ENCODE measurements around the gene NAV2.

The NAV2 gene

DNA sequence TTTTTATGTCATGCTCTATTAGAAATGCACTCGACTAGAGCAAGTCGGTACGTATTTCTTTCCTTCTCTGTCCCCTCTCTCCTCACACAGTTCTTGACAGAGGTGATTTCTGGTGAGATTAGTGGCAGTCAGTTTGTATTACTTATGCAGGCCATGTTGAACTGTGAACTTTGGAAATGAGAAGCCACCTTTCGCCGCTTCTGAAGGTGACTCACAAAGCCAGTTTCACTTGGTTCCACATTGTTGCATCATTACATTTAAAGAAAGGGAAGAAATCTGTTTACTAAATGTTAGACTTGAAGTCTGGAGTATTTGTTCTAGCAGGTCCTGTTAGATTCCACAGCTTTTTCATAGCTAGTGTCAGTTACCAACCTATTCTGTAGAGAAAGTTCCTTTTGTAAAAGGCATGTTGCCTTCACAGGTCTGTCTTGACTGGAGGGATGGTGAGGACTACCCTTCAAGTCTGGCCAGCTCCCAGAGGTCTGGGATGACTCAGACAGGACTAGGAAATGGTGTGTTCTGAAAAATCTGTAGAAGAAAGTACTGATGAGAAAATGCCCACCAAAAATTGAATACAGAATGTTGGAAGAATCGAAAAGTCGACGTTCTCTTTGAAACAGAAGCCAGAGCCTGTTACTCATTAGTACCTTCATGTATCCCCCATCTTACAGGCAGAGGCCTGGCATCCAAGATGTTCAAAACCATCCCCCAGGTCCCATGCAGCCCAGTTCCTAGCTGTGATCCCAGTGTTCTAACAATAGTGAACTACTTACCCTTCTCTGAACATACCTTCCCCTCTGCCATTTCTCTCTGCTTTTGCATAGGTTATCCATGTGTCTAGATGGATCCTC lies 266.3 kb downstream of the NAV2 start:
- Histone ChIP-seq H3K27ac (ENCODE audit: insufficient read depth in 1 of 2, low read depth in 1 of 2, low read length in 2 of 2, poor library complexity in 1 of 2, severe bottlenecking in 2 of 2) (peak overlapping the region in 1 of 2 experiments; percentile 46), H3K9me3 (ENCODE audit: control extremely low read depth in 1 of 5, control insufficient read depth in 4 of 5, insufficient read depth in 2 of 5, low read depth in 1 of 5, low read length in 4 of 5) (no peaks in the 10 kb centered on the region), H3K27me3 (replicated peaks in 2 of 5; ENCODE audit: control insufficient read depth in 4 of 5, insufficient read depth in 5 of 5, low read length in 4 of 5) (peaks cover 0 to 3% (median 0%) of the 10 kb centered on the region in 5 experiments), H3K36me3 (ENCODE audit: control insufficient read depth in 4 of 4, insufficient read depth in 4 of 4, low read length in 3 of 4) (no peaks in the 10 kb centered on the region), H3K4me1 (ENCODE audit: control extremely low read depth in 1 of 4, control insufficient read depth in 4 of 4, insufficient read depth in 4 of 4, low read length in 3 of 4) (no peaks in the 10 kb centered on the region), H3K4me3 (ENCODE audit: control insufficient read depth in 1 of 7, extremely low read depth in 1 of 7, insufficient read depth in 4 of 7, low read depth in 2 of 7, low read length in 6 of 7) (no peak overlapping the region)
- ChIA-PET POLR2A (interaction anchor here (1.1 kb wide), 1 partner anchor 30 kb away, joined by 3 read pairs; no protein-coding TSS in a partner anchor), CTCF (no interaction called here)
- WGBS (ENCODE audit: insufficient coverage): 92% methylated on average over 5 of the region's 8 CpGs
- DNase-seq: no peak

DNA sequence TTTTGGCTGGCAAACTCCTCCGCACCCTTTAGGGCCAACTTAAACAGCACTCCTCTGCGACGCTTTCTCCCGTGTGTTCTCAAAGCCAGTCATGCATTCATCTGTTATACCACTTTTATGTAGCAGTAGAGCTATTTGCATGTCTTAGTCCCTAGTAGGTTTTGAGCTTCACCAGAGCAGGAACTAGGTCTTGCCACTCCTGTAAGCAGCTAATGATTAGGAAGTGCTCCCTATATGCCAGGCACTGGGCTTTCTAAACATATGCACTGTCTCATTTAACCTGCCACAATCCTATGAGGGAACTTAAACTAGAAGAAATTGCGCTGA lies 266.8 kb downstream of the NAV2 start:
- H3K27me3 ChIP-seq (replicated peaks in 2 of 5; ENCODE audit: control insufficient read depth in 4 of 5, insufficient read depth in 5 of 5, low read length in 4 of 5): peaks cover 0 to 3% (median 0%) of the 10 kb centered on the region in 5 experiments
- no peak overlapping the region for H3K27ac ChIP-seq (ENCODE audit: insufficient read depth in 1 of 2, low read depth in 1 of 2, low read length in 2 of 2, poor library complexity in 1 of 2, severe bottlenecking in 2 of 2)
- no peaks in the 10 kb centered on the region for H3K4me1 ChIP-seq (ENCODE audit: control extremely low read depth in 1 of 4, control insufficient read depth in 4 of 4, insufficient read depth in 4 of 4, low read length in 3 of 4)
- ChIA-PET CTCF (interaction anchor here (1.2 kb wide), 1 partner anchor 27 kb away, joined by 3 read pairs; no protein-coding TSS in a partner anchor), POLR2A (interaction anchor here (1.1 kb wide), 1 partner anchor 30 kb away, joined by 3 read pairs; no protein-coding TSS in a partner anchor)
- no peak overlapping the region for H3K4me3 ChIP-seq (ENCODE audit: control insufficient read depth in 1 of 7, extremely low read depth in 1 of 7, insufficient read depth in 4 of 7, low read depth in 2 of 7, low read length in 6 of 7)
- H3K9me3 ChIP-seq (ENCODE audit: control extremely low read depth in 1 of 5, control insufficient read depth in 4 of 5, insufficient read depth in 2 of 5, low read depth in 1 of 5, low read length in 4 of 5): no peaks in the 10 kb centered on the region
- 97% methylated on average over 5 of the region's 5 CpGs for WGBS (ENCODE audit: insufficient coverage)
- DNase-seq: no peak
- H3K36me3 ChIP-seq (ENCODE audit: control insufficient read depth in 4 of 4, insufficient read depth in 4 of 4, low read length in 3 of 4): no peaks in the 10 kb centered on the region

DNA sequence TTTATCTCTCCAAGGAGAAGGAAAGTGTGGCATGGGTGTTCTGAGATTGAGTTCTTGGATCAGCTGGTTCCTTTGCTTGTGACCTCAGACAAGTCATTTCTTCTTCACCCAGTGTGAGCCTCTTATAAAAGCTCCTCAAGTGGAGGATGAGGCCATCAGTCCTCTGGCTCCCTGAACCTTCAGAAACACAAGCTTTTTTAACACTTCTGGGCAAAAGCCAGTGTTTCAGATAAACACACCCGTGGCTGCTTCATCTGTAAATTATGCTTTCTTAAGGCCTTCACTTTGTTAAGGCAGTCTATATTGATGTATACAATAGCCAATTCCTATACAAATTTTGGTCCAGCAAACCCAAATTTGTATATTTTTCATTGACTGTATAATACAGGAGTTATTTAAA lies 267.8 kb downstream of the NAV2 start:
- peaks cover 0 to 3% (median 0%) of the 10 kb centered on the region in 5 experiments for H3K27me3 ChIP-seq (replicated peaks in 2 of 5; ENCODE audit: control insufficient read depth in 4 of 5, insufficient read depth in 5 of 5, low read length in 4 of 5)
- no CpG with 5 or more reads among the region's 1 CpG for WGBS (ENCODE audit: insufficient coverage)
- peak overlapping the region in 1 of 2 experiments; percentile 59 for H3K27ac ChIP-seq (ENCODE audit: insufficient read depth in 1 of 2, low read depth in 1 of 2, low read length in 2 of 2, poor library complexity in 1 of 2, severe bottlenecking in 2 of 2)
- CTCF ChIA-PET: interaction anchor here (1.2 kb wide), 1 partner anchor 28 kb away, joined by 3 read pairs; no protein-coding TSS in a partner anchor
- no peaks in the 10 kb centered on the region for H3K36me3 ChIP-seq (ENCODE audit: control insufficient read depth in 4 of 4, insufficient read depth in 4 of 4, low read length in 3 of 4)
- no peak overlapping the region for H3K4me3 ChIP-seq (ENCODE audit: control insufficient read depth in 1 of 7, extremely low read depth in 1 of 7, insufficient read depth in 4 of 7, low read depth in 2 of 7, low read length in 6 of 7)
- H3K9me3 ChIP-seq (ENCODE audit: control extremely low read depth in 1 of 5, control insufficient read depth in 4 of 5, insufficient read depth in 2 of 5, low read depth in 1 of 5, low read length in 4 of 5): no peaks in the 10 kb centered on the region
- POLR2A ChIA-PET: interaction anchor here (0.8 kb wide), 1 partner anchor 30 kb away, joined by 3 read pairs; no protein-coding TSS in a partner anchor
- H3K4me1 ChIP-seq (ENCODE audit: control extremely low read depth in 1 of 4, control insufficient read depth in 4 of 4, insufficient read depth in 4 of 4, low read length in 3 of 4): no peaks in the 10 kb centered on the region
- DNase-seq: no peak

DNA sequence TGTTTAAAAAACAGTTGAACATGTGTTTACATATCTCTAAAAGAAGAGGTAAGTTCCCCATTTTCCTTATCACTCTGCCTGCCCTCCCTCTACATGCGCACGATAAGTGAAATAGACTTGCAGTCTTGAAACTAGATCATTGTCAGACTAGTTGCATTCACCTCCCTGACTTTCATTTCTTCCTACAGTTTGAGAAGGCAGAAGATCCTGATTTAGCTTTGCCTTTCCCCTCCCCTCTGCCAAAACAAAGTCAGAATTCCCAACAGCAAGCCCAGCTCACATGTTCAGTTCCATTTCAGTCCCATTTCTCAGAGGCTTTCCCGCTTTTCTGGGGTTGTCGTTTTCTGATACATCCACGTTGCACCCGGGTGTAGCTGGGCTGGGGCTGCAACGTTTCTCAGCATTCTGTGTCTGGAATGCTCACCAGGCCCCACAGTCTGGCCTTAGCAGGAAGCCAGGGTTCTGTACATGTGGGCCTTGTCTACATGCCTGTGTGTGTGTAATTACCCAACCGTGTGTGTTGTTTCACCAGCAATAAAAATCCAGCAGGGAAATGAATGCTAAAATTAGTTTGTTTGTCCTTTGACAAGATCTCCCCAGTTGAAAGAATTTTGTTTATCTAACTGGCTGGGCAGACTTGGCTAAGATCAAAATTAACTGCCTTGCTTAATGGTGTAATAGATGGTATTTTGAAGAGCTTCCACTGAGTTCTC lies 268.5 kb downstream of the NAV2 start:
- peaks cover 0 to 3% (median 0%) of the 10 kb centered on the region in 5 experiments for H3K27me3 ChIP-seq (replicated peaks in 2 of 5; ENCODE audit: control insufficient read depth in 4 of 5, insufficient read depth in 5 of 5, low read length in 4 of 5)
- H3K27ac ChIP-seq (ENCODE audit: insufficient read depth in 1 of 2, low read depth in 1 of 2, low read length in 2 of 2, poor library complexity in 1 of 2, severe bottlenecking in 2 of 2): peak overlapping the region in 1 of 2 experiments; percentile 59
- 63% methylated on average over 3 of the region's 8 CpGs for WGBS (ENCODE audit: insufficient coverage)
- H3K4me3 ChIP-seq (ENCODE audit: control insufficient read depth in 1 of 7, extremely low read depth in 1 of 7, insufficient read depth in 4 of 7, low read depth in 2 of 7, low read length in 6 of 7): no peak overlapping the region
- H3K4me1 ChIP-seq (ENCODE audit: control extremely low read depth in 1 of 4, control insufficient read depth in 4 of 4, insufficient read depth in 4 of 4, low read length in 3 of 4): no peaks in the 10 kb centered on the region
- no peaks in the 10 kb centered on the region for H3K9me3 ChIP-seq (ENCODE audit: control extremely low read depth in 1 of 5, control insufficient read depth in 4 of 5, insufficient read depth in 2 of 5, low read depth in 1 of 5, low read length in 4 of 5)
- peak in 1 of 3 donors; percentile 21 for DNase-seq
- no peaks in the 10 kb centered on the region for H3K36me3 ChIP-seq (ENCODE audit: control insufficient read depth in 4 of 4, insufficient read depth in 4 of 4, low read length in 3 of 4)
- ChIA-PET POLR2A (interaction anchor here (0.8 kb wide), 1 partner anchor 30 kb away, joined by 3 read pairs; no protein-coding TSS in a partner anchor), CTCF (no interaction called here)

- peaks cover 0 to 3% (median 0%) of the 10 kb centered on the region in 5 experiments for H3K27me3 ChIP-seq (replicated peaks in 2 of 5; ENCODE audit: control insufficient read depth in 4 of 5, insufficient read depth in 5 of 5, low read length in 4 of 5)
- no peak overlapping the region for H3K4me3 ChIP-seq (ENCODE audit: control insufficient read depth in 1 of 7, extremely low read depth in 1 of 7, insufficient read depth in 4 of 7, low read depth in 2 of 7, low read length in 6 of 7)
- DNase-seq: no peak
- WGBS (ENCODE audit: insufficient coverage): 100% methylated on average over 2 of the region's 5 CpGs
- ChIA-PET CTCF (interaction anchor here (1.2 kb wide), 2 partner anchors 26 to 128 kb away, joined by 3 read pairs; no protein-coding TSS in a partner anchor), POLR2A (no interaction called here)
- no peak overlapping the region for H3K27ac ChIP-seq (ENCODE audit: insufficient read depth in 1 of 2, low read depth in 1 of 2, low read length in 2 of 2, poor library complexity in 1 of 2, severe bottlenecking in 2 of 2)
- H3K4me1 ChIP-seq (ENCODE audit: control extremely low read depth in 1 of 4, control insufficient read depth in 4 of 4, insufficient read depth in 4 of 4, low read length in 3 of 4): no peaks in the 10 kb centered on the region
- H3K9me3 ChIP-seq (ENCODE audit: control extremely low read depth in 1 of 5, control insufficient read depth in 4 of 5, insufficient read depth in 2 of 5, low read depth in 1 of 5, low read length in 4 of 5): no peaks in the 10 kb centered on the region
- H3K36me3 ChIP-seq (ENCODE audit: control insufficient read depth in 4 of 4, insufficient read depth in 4 of 4, low read length in 3 of 4): no peaks in the 10 kb centered on the region
Observed at GRCh38 chr11:19982774-19983495, 270.3 kb downstream of the NAV2 start.

GRCh38 chr11:19984048-19984742 lies 271.6 kb downstream of the NAV2 start:
- POLR2A ChIA-PET: no interaction called here
- no peaks in the 10 kb centered on the region for H3K27me3 ChIP-seq (replicated peaks in 2 of 5; ENCODE audit: control insufficient read depth in 4 of 5, insufficient read depth in 5 of 5, low read length in 4 of 5)
- H3K9me3 ChIP-seq (ENCODE audit: control extremely low read depth in 1 of 5, control insufficient read depth in 4 of 5, insufficient read depth in 2 of 5, low read depth in 1 of 5, low read length in 4 of 5): no peaks in the 10 kb centered on the region
- H3K4me3 ChIP-seq (ENCODE audit: control insufficient read depth in 1 of 7, extremely low read depth in 1 of 7, insufficient read depth in 4 of 7, low read depth in 2 of 7, low read length in 6 of 7): no peak overlapping the region
- H3K4me1 ChIP-seq (ENCODE audit: control extremely low read depth in 1 of 4, control insufficient read depth in 4 of 4, insufficient read depth in 4 of 4, low read length in 3 of 4): no peaks in the 10 kb centered on the region
- CTCF ChIA-PET: no interaction called here
- 99% methylated on average over 8 of the region's 8 CpGs for WGBS (ENCODE audit: insufficient coverage)
- H3K27ac ChIP-seq (ENCODE audit: insufficient read depth in 1 of 2, low read depth in 1 of 2, low read length in 2 of 2, poor library complexity in 1 of 2, severe bottlenecking in 2 of 2): no peak overlapping the region
- H3K36me3 ChIP-seq (ENCODE audit: control insufficient read depth in 4 of 4, insufficient read depth in 4 of 4, low read length in 3 of 4): no peaks in the 10 kb centered on the region
- no peak for DNase-seq
